Esophagus squamous epithelium (tissue), 4 donors: ENCODE data around the gene PLCH2.

Experiments used
- POLR2A ChIP-seq, 4 donors: fragments of 450-650 bp; IDR thresholded peaks; one replicate each; pipeline ENCODE4 v1.6.1; 2017; ENCODE audit warnings: antibody characterized with exemption in 4 of 4, mild to moderate bottlenecking in 4 of 4, moderate library complexity in 3 of 4
- TF ChIP-seq, protein P1 (sequence below), 6 experiments: fragments of 450-650 bp in 4 of 6; fragments of 200-600 bp in 2 of 6; sonication (generic) in 2 of 6; IDR thresholded peaks; one replicate each; pipeline ENCODE4 v1.5.1; 2016 to 2019; ENCODE audit warnings: antibody characterized with exemption in 6 of 6, mild to moderate bottlenecking in 4 of 6, moderate library complexity in 4 of 6

DNA sequence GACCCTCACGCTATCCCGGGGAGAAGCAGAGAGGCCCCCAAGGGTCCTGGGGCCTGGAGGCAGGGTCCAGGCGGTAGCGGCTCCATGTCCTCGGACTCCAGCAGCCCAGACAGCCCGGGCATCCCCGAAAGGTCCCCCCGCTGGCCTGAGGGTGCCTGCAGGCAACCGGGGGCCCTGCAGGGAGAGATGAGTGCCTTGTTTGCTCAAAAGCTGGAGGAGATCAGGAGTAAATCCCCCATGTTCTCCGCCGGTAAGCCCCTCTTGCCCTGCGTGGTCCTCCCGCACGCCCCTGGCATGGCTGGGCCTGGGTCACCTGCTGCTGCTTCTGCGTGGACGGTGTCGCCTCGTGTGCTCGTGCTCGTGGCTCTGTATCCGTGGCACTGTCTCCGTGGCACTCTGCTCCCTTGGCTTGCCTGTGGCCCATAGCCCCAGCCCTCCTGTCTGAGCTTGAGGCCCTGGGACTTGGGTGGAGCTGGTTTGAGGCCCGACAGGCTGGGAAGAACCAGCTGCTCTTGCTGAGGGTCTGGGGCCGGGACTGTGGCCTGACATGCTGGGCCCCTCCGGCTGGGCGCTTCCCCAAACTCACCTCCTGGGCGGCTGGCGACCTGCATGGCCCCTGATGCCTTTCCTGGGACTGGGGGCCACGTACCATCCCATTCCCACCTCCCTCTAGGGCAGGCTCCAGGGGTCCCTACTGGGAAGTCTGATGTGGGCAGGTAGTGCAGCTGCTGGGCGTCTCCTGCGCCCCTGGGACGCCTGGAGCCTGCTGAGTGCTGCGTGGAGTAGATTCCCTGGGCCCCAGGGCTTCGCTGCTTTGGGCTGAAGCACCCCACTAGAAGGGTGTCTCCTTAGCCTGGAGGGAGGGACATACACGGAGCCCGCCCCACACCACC, 26.8 kb downstream of the PLCH2 start:
- TF ChIP-seq, protein P1, sequence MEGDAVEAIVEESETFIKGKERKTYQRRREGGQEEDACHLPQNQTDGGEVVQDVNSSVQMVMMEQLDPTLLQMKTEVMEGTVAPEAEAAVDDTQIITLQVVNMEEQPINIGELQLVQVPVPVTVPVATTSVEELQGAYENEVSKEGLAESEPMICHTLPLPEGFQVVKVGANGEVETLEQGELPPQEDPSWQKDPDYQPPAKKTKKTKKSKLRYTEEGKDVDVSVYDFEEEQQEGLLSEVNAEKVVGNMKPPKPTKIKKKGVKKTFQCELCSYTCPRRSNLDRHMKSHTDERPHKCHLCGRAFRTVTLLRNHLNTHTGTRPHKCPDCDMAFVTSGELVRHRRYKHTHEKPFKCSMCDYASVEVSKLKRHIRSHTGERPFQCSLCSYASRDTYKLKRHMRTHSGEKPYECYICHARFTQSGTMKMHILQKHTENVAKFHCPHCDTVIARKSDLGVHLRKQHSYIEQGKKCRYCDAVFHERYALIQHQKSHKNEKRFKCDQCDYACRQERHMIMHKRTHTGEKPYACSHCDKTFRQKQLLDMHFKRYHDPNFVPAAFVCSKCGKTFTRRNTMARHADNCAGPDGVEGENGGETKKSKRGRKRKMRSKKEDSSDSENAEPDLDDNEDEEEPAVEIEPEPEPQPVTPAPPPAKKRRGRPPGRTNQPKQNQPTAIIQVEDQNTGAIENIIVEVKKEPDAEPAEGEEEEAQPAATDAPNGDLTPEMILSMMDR (IDR thresholded peaks at IDR 0.05), result no peak
- no peak for TF ChIP-seq POLR2A (IDR thresholded peaks at IDR 0.05)
